Measurements from ENCODE around the gene DCAF7.

- TF ChIP-seq CTCF (IDR thresholded peaks at IDR 0.05; ENCODE audit: low read depth, low read length, poor library complexity, severe bottlenecking), result no peak
- TF ChIP-seq EZH2phosphoT487 (IDR thresholded peaks at IDR 0.05; ENCODE audit: borderline replicate concordance, low read length), result no peak
These were observed 1.9 kb downstream of the DCAF7 start for GRCh38 chr17:63552211-63552610.
